Stimulated activated CD8-positive, alpha-beta memory T cell treated with anti-CD3 and anti-CD28 coated beads, Interleukin-15, amount 100 ng/mL, for 1 hour (primary cell): ENCODE data around the gene LMX1B.
"Not testable (repeated sequence)": the region's sequence is repeated elsewhere in the genome, so short reads cannot be mapped to it uniquely, and the experiment has no call there.

ENCODE experiments used
- DNase-seq: peaks from one replicate; pipeline ENCODE4 v3.0.0-alpha.2; 2020; ENCODE audit warnings: low read depth

The LMX1B gene

GRCh38 chr9:126613651-126614050, at the start of gene LMX1B:
Gene LMX1B (plus strand): TSS chr9:126613928. CDS start chr9:126614450, 522 bp downstream.
- no peak for DNase-seq

- DNase-seq, result no peak
These were observed 49.6 kb upstream of the LMX1B start for GRCh38 chr9:126564128-126564527.

- no peak for DNase-seq
These were observed 49.0 kb upstream of the LMX1B start for GRCh38 chr9:126564716-126565115.

GRCh38 chr9:126565336-126566128, 48.2 kb upstream of the LMX1B start:
- no peak for DNase-seq

DNA sequence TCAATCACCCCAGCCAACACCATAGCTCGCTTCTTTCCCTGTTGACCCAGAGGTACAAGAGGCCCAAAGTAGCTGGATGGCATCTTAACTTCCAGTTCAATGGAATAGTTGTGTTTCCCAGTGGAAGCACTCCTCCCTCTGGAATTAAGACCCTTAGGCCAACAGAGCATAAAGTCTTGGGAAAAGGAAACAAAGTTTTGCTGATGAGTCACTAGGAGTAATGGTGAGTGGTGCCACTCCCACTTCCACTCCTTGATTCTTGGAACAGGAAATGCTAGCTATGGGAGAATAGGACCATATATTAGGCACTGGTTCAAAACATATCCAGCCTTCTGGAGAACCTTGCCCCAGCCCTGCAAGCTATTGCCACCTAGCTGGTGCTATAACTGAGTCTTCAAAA, 44.7 kb upstream of the LMX1B start:
- DNase-seq, result no peak

- DNase-seq, result no peak
These were observed 35.7 kb upstream of the LMX1B start for GRCh38 chr9:126578029-126578428.

GRCh38 chr9:126580319-126580718, 33.4 kb upstream of the LMX1B start:
- not testable (repeated sequence) for DNase-seq

- DNase-seq, result no peak
These were observed 31.8 kb upstream of the LMX1B start for GRCh38 chr9:126581893-126582292.

DNA sequence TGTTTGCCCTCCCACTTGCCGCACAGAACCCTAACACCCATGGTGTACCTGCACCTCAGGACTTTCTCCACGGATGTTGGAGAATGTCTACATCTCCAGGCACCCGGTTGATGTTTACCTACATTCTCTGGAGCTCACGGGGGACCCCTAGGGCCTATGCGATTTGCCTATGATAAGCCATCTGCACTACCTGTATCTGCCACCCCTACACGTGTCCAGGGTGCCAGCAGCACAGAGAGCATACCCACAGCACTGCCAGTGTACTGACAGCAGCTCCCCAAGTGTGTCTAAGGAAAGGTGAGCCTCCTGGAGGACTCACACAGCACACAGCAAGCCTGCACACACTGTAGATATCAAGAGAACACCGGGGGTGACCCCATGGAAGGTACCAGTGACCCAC, 31.3 kb upstream of the LMX1B start:
- DNase-seq, result no peak

DNA sequence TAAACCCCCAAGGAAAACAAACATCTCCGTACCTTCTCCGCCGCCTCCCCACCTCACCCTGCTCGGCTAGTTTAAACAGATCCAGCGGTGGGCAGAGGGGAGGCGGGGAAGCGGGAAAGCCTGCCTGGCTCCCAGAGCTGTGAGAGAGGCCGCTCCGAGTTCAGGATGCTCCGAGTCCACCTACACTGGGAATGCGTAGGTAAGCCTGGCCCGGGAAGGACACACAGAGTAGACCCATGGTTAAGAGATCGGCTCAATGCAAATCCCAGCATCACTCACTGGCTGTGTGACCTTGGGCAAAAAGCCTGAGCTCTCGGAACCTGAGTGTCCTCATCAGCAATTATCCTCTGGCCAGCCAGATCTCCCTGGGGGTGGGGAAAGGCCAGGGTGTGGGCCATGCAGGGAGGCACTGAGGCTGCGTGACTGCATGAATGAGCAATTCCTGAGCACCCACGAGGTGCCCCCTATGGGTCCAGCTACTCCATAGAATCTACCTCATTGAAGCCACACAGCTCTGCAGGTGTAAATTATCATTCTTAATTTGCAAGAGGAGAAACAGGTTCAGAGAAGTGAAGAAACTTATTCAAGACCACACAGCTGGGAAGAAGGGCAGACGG, 30.5 kb upstream of the LMX1B start:
- DNase-seq, result no peak

DNA sequence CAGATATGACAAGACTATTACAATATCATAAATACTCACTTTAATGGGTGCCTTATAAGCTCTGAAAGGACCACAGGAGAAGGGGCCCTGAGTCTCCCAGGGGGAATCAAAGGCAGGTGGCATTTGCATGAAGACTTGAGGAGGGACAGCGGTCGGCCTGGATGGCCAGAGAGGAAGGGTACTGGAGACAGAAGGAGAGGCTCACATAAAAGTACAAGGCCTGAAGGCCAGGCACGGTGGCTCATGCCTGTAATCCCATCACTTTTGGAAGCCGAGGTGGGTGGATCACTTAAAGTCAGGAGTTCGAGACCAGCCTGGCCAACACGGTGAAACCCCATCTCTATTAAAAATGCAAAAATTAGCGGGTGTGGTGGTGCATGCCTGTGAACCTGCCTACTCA, 29.1 kb upstream of the LMX1B start:
- DNase-seq, result no peak

DNA sequence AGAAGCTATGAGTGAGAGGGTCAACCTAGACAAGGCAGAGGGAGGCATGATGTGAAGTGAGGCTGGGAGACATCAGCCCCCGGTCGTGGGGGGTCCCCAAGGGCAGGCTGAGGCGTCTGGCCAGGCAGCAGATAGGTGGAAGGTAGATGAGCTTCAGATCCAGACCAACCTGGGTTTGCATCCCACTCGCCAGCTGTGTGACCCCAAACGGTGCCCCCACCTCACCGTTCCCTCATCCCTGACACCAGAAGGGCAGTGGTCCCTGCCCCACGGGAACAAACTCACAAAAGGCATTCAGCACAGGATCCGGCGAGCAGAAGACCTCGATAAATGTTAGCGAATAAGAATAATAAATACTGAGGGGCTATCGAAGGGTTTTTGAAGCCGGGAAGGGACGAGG, 27.5 kb upstream of the LMX1B start:
- DNase-seq, result no peak

DNA sequence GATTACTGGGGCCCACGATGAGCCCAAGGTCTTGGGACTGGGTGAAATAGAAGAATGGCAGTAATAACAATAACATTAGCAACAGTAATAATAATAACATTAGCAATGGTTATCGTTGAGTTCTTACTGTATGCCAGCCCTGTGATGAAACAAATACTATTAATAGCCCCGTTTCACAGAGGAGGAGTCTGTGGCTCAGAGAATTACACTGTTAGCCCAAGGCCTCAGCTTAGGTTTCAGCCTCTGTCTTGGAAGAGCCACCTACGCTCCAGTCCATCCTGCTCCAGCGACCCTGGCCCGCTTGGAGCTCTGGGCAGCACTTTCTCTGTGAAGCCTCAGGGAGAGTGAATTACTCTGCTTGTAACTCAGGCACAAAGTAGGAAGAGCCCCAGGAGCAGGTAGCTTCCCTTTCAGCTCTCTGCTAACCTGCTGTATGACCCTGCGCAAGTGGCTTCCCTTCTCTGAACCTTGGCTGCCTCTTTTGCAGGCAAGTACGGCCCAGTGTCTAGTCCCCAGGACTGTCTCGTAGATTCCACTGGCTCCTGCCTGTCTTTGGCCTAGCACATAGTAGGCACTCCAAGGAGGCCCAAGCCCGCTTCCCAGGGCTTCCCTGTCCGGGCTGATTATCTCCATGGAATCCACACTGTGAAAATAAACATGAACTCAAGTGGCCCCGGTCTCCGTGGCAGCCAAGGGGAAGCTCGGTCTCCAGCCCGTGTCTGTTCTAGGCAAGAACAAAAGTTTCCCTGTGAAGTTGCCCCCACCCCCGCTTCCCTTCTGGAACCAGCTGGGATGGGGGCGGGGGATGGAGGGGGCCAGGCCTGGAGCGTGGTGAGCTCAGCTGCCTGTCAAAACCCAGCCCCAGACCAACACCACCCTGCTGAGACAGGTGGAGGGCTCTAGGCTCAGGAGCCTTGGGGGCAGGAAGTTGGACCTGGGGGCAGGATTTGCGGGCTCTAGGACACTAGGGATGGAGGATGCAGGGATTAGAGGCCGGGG, 26.2 kb upstream of the LMX1B start:
- DNase-seq, result no peak

- no peak for DNase-seq
These were observed 25.1 kb upstream of the LMX1B start for GRCh38 chr9:126588491-126589168.

- DNase-seq, result no peak
These were observed 24.4 kb upstream of the LMX1B start for GRCh38 chr9:126589349-126589748.

- DNase-seq, result no peak
These were observed 22.6 kb upstream of the LMX1B start for GRCh38 chr9:126591083-126591482.

GRCh38 chr9:126591922-126592321, 21.8 kb upstream of the LMX1B start:
- no peak for DNase-seq

GRCh38 chr9:126592461-126592860, 21.3 kb upstream of the LMX1B start:
- no peak for DNase-seq

GRCh38 chr9:126595982-126596381, 17.7 kb upstream of the LMX1B start:
- no peak for DNase-seq

DNA sequence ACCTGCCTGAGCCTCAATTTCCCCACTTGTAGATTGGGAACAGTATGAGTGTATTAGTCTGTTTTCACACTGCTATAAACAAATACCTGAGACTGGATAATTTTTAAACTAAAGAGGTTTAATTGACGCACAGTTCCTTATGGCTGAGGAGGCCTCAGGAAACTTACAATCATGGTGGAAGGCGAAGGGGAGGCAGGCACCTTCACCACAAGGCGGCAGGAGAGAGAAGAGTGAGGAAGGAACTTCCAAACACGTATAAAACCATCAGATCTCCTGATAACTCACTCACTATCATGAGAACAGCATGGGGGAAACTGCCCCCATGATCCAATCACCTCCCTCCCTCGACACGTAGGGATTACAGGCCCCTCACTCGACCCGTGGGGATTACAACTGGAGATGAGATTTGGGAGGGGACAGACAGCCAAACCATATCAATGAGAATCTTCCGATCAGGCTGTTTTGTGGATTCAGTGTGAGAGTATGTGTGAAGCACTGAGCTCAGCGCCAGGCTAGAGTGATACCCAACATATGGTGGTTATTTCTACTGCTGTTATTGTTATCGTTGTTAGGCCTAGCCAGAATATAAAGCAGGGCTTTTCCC, 14.6 kb upstream of the LMX1B start:
- no peak for DNase-seq
